RWPE2 (cell line): ENCODE measurements around the gene FAM3D.

ENCODE experiments used
- ATAC-seq: fragments of 200-7000 bp; cut with Tn5 transposase; 3 replicates; pipeline ENCODE4 v1.9.1; 2021; ENCODE audit warnings: low read depth
- DNase-seq: peaks from one replicate; pipeline ENCODE4 v3.0.0-alpha.2; 2020; ENCODE audit warnings: low spot score
- H3K27ac ChIP-seq: fragments of 450-650 bp; 2 replicates; pipeline ENCODE4 v1.5.1; 2017; ENCODE audit warnings: mild to moderate bottlenecking; ENCODE audit not compliant: poor library complexity, severe bottlenecking
- H3K27me3 ChIP-seq: fragments of 250-450 bp; sonication (Bioruptor Pico); 2 replicates; pipeline ENCODE4 v1.5.1; 2021; ENCODE audit warnings: mild to moderate bottlenecking, moderate library complexity; ENCODE audit not compliant: insufficient read depth, poor library complexity, severe bottlenecking
- H3K36me3 ChIP-seq: fragments of 250-450 bp; sonication (Bioruptor Pico); 2 replicates; pipeline ENCODE4 v1.5.1; 2020; ENCODE audit warnings: low read depth, mild to moderate bottlenecking, moderate library complexity
- H3K4me1 ChIP-seq: fragments of 250-450 bp; sonication (Bioruptor Pico); 2 replicates; pipeline ENCODE4 v1.5.1; 2021; ENCODE audit warnings: mild to moderate bottlenecking, moderate library complexity; ENCODE audit not compliant: insufficient read depth, poor library complexity, severe bottlenecking
- H3K4me3 ChIP-seq: fragments of 250-450 bp; sonication (Bioruptor Pico); 2 replicates; pipeline ENCODE4 v1.5.1; 2021; ENCODE audit warnings: mild to moderate bottlenecking, moderate library complexity; ENCODE audit not compliant: severe bottlenecking
- H3K9me3 ChIP-seq: fragments of 250-450 bp; sonication (Bioruptor Pico); 2 replicates; pipeline ENCODE4 v1.5.1; 2021; ENCODE audit warnings: mild to moderate bottlenecking, moderate library complexity; ENCODE audit not compliant: severe bottlenecking
- CTCF ChIP-seq: fragments of 450-650 bp; IDR thresholded peaks from one replicate; pipeline ENCODE4 v1.5.1; 2017; ENCODE audit warnings: mild to moderate bottlenecking, moderate library complexity; ENCODE audit not compliant: poor library complexity, severe bottlenecking

FAM3D gene

GRCh38 chr3:58647381-58648141 lies 19.0 kb downstream of the FAM3D start:
- Histone ChIP-seq H3K27ac (no peak overlapping the region), H3K9me3 (no peaks in the 10 kb centered on the region), H3K4me1 (no peaks in the 10 kb centered on the region), H3K4me3 (no peak overlapping the region), H3K36me3 (no peaks in the 10 kb centered on the region), H3K27me3 (no peaks in the 10 kb centered on the region)
- ATAC-seq (no peak), DNase-seq (no peak)
- TF ChIP-seq CTCF: no peak

DNA sequence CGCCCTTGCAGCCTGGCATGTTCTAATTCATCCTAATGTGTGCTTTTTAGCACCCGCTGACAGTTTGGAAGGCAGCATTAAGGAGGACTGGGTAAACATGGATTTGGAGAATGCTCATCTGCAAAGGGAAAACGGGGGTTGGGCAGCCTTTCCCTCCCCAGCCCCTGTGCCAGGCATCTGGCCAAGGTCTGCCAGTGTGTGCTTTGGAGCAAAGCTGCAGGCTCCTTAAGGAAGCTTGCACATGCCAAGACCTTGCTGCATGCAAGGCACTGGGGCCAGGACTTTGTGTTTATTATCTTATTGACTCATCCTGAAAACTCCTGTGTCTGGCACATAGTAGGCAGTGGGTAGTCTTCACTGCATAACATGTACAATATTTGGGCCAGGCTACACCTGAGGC lies 20.1 kb downstream of the FAM3D start:
- peak; percentile 64 for ATAC-seq
- no peak for DNase-seq

GRCh38 chr3:58645726-58646125 lies 20.8 kb downstream of the FAM3D start:
- TF ChIP-seq CTCF: no peak
- Histone ChIP-seq H3K4me1 (no peaks in the 10 kb centered on the region), H3K9me3 (no peaks in the 10 kb centered on the region), H3K27ac (no peak overlapping the region), H3K4me3 (no peak overlapping the region), H3K27me3 (no peaks in the 10 kb centered on the region), H3K36me3 (no peaks in the 10 kb centered on the region)
- no peak for DNase-seq
- ATAC-seq: no peak

More for the DNA sequence above, 20.1 kb downstream of the FAM3D start:
- Histone ChIP-seq H3K36me3 (no peaks in the 10 kb centered on the region), H3K4me3 (no peak overlapping the region), H3K27me3 (no peaks in the 10 kb centered on the region), H3K27ac (no peak overlapping the region), H3K4me1 (no peaks in the 10 kb centered on the region), H3K9me3 (no peaks in the 10 kb centered on the region)
- no peak for TF ChIP-seq CTCF

DNA sequence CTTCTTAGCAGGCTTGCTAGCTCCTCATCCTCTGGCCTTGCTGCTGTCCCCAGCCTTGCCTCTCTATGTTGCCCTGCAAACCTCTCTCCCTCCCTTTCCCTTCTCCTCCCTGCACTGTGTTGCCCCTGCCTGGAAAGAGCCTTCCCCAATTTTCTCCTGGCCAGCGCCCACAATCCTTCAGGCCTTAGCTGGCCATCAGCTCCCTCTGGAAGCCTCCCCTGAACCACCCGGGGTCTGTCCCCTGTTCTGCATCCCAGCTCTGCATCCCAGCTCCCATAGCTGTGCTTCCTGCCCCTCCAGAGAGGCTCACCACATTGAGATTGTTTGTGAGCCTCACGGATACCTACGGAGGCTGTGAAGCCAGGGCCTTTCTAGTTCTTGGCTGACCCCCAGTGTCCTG lies 23.7 kb downstream of the FAM3D start:
- ATAC-seq: no peak

More for the DNA sequence above, 23.7 kb downstream of the FAM3D start:
- H3K27ac ChIP-seq: no peak overlapping the region
- no peaks in the 10 kb centered on the region for H3K9me3 ChIP-seq
- no peak for DNase-seq
- no peaks in the 10 kb centered on the region for H3K27me3 ChIP-seq
- no peaks in the 10 kb centered on the region for H3K4me1 ChIP-seq
- no peak for TF ChIP-seq CTCF
- no peaks in the 10 kb centered on the region for H3K36me3 ChIP-seq
- H3K4me3 ChIP-seq: no peak overlapping the region
